Muscle of arm (tissue), 14 donors: Measurements from ENCODE around the gene TEX36. TPM values are rescaled to one million over a fixed set of nuclear protein-coding genes. Genes with fewer than 3 reads are reported as not detected.
"Not testable (repeated sequence)": the region's sequence is repeated elsewhere in the genome, so short reads cannot be mapped to it uniquely, and the experiment has no call there.

ENCODE experiments used
- DNase-seq: peaks from one replicate; pipeline ENCODE4 v3.0.0-alpha.2; 2013
- long read RNA-seq, 11 donors: transcript quantifications; one replicate each; lab custom pipeline, GENCODE V29; 2026
- polyA plus RNA-seq, 12 donors: library from polyadenylated mRNA; unstranded; fragments of 120-200 nt; gene quantifications; one replicate each; pipeline ENCODE4 v1.2.1, GENCODE V29; 2013; ENCODE audit not compliant: insufficient read length in 12 of 12

Gene TEX36, protein sequence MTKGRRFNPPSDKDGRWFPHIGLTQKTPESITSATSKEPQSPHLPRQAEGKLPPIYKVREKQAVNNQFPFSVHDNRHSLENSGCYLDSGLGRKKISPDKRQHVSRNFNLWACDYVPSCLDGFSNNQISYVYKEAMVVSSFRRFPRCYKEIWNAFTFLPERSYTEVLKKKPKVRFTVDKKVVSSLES
- polyA plus RNA-seq: not detected
- long read RNA-seq, donor 1: 0 reads
- long read RNA-seq, donor 2: 0 reads
- long read RNA-seq, donor 3: 0 reads
- long read RNA-seq, donor 4: 0 reads
- long read RNA-seq, donor 5: 0 reads
- long read RNA-seq, donor 6: 0 reads
- long read RNA-seq, donor 7: 0 reads
- long read RNA-seq, donor 8: 0 reads
- long read RNA-seq, donor 9: 0 reads
- long read RNA-seq, donor 10: 0 reads
- long read RNA-seq, donor 11: 0 reads

DNA sequence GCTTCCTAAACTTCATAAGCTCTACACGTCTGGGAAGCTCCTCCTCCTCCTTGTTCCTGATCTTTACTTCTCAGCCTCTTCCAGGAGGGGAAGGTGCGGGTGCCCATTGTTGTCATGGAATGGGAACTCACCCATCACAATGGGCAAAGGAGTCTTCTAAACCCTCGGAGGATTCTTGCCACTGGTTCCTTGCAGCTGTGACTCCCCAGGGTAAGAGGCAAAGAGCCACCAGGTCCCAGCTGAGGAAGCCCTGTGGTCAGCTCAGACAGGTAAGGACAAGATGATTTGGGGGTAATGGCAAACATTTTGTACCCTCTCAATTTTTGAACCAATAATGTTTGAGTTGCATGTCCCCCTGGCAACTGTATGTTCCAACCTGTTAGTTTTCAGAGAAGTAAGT, at the start of gene TEX36:
Gene TEX36, minus strand, starts transcription at position 101 of the 400 bp plus-strand sequence. CDS start 174 bp downstream, outside the sequence.
- no peak for DNase-seq

- DNase-seq: no peak
Measured at GRCh38 chr10:125727436-125727835, 44.5 kb upstream of the TEX36 start.

DNA sequence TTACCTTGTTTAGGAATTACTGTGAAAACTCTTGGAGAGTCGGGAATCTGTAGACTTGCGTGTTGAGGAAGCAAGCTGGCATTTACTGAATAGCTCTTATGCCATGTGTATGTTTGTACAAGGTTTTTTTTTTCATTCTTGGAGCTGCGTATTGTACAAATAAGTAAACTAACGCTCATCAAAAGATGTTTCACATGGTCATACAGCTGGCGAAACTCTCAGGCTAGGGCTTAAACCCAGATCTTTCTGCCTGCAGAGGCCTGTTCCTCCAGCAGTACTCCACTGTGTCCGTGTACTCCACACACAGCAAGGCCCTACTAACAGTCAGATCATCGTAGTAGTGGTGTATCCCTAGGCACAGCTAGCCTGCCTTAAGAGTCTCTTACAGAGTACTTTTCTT, 44.0 kb upstream of the TEX36 start:
- no peak for DNase-seq

DNA sequence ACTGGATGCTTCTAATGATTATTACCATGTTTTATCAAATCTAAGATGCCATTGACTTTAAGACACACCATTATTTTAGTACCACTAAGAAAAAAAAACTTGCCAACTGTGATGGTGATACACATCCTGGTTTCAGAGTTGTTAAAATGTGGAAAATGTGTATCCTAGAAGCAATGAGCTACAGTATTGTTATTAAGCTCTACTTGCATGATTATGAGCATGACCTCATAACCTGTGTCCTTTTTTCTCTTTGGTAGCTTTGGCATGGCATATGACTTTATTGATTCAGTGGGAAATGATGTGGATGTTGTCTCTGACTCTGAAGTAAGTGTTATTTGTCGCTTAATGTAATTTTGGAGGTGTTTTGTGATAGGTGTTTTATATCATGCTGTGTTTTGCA, 39.8 kb upstream of the TEX36 start:
- no peak for DNase-seq

GRCh38 chr10:125721035-125721434, 38.1 kb upstream of the TEX36 start:
- no peak for DNase-seq

- no peak for DNase-seq
Measured at GRCh38 chr10:125720002-125720382, 37.0 kb upstream of the TEX36 start.

- peak; percentile 99 for DNase-seq
Measured at GRCh38 chr10:125719173-125720001, 36.4 kb upstream of the TEX36 start, which contains the start of gene EDRF1. EDRF1 (plus strand) TSS chr10:125719709; CDS start chr10:125719808, 99 bp downstream.

DNA sequence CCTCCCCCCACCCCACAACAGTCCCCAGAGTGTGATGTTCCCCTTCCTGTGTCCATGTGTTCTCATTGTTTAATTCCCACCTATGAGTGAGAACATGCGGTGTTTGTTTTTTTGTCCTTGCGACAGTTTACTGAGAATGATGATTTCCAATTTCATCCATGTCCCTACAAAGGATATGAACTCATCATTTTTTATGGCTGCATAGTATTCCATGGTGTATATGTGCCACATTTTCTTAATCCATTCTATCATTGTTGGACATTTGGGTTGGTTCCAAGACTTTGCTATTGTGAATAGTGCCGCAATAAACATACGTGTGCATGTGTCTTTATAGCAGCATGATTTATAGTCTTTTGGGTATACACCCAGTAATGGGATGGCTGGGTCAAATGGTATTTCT, 31.8 kb upstream of the TEX36 start:
- not testable (repeated sequence) for DNase-seq

- no peak for DNase-seq
Measured at GRCh38 chr10:125711110-125711750, 28.3 kb upstream of the TEX36 start.

- DNase-seq: no peak
Measured at GRCh38 chr10:125709553-125710474, 26.9 kb upstream of the TEX36 start.

DNA sequence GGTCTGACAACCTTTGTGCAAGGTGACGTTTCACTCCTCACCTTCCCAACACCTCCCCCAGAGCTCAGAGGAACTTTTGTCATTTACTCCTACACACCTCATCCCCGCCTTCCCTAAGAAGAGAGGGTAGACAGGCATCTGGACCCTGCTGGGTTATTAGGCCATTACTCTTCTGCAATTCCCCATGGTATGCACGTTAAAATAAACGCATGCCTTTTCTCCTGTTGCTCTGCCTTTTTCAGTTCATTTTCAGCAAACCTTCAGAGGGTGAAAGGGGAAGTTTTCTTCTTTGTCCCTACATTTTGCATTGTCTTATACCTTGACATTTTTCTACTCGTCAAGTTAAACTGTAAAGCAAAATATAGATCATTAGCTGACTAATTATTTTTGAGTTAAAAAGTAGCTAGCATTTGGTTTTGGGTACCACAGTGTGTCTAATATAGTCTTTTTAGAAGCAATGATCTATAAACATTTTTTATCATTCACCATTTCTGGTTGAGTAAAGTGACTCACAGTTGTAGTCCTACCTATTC, 26.1 kb upstream of the TEX36 start:
- DNase-seq: no peak

GRCh38 chr10:125707541-125708468, 24.8 kb upstream of the TEX36 start:
- DNase-seq: no peak

- DNase-seq: peak; percentile 20
Measured at GRCh38 chr10:125700355-125700911, 17.5 kb upstream of the TEX36 start.

- DNase-seq: no peak
Measured at GRCh38 chr10:125699562-125700143, 16.7 kb upstream of the TEX36 start.

- DNase-seq: no peak
Measured at GRCh38 chr10:125698481-125698998, 15.6 kb upstream of the TEX36 start.

DNA sequence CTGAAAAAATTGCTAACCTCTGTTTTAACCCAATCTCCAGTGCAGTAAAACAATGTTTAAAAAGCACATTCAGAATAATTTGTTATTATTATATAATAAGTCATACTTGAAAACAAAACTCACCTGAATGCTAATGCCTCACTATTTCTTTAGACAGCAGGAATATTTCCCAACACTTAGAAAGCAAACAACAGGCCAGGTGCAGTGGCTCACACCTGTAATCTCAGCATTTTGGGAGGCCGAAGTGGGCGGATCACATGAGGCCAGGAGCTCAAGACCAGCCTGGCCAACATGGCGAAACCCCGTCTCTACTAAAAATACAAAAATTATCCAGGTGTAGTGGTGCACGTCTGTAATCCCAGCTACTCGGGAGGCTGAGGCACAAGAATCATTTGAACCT, 13.9 kb upstream of the TEX36 start:
- DNase-seq: not testable (repeated sequence)

GRCh38 chr10:125694883-125695282, 11.9 kb upstream of the TEX36 start:
- DNase-seq: no peak

GRCh38 chr10:125693524-125693847, 10.5 kb upstream of the TEX36 start:
- DNase-seq: no peak
